H1 (cell line): ENCODE data around the gene CFAP221. TPM values are rescaled to one million over a fixed set of nuclear protein-coding genes. Genes with fewer than 3 reads are reported as not detected.

Experiments used
- FOSL1 ChIP-seq: IDR thresholded peaks from 2 replicates; pipeline ENCODE4 v1.6.1; 2011; ENCODE audit warnings: mild to moderate bottlenecking, low read depth, low read length, moderate library complexity; ENCODE audit not compliant: insufficient read depth
- SIX5 ChIP-seq: IDR thresholded peaks from 2 replicates; pipeline ENCODE4 v1.6.1; 2011; ENCODE audit warnings: mild to moderate bottlenecking, low read depth, low read length
- TBP ChIP-seq: IDR thresholded peaks from 2 replicates; pipeline ENCODE4 v1.6.1; 2011; ENCODE audit warnings: low read depth, low read length, improper control_type of control experiment
- polyA plus RNA-seq, 7 experiments: library from polyadenylated mRNA; depleted of rRNA in 3 of 7; stranded (reverse) in 5 of 7; unstranded in 2 of 7; fragments of >200 nt in 5 of 7; fragments of 200-250 nt in 2 of 7; gene quantifications; 1 replicate in 5 of 7; 2 replicates in 1 of 7; 4 replicates in 1 of 7; pipeline versions ENCODE4 v1.2.1 to v1.2.3, GENCODE V29; 2011 to 2013; ENCODE audit warnings: missing spikeins in 2 of 7, mixed read lengths in 2 of 7
- total RNA-seq: library from RNA; stranded (reverse); fragmentation: NEBNext Ultra II Directional; extraction: Animal tissue kit (Norgen Biotek cat#: 25700); gene quantifications from 2 replicates; pipeline ENCODE4 v1.2.1, GENCODE V29; 2021

Gene CFAP221
- total and polyA plus RNA-seq, 2 of the 8 experiments (the other 6 are each of a cell fraction or from before 2014, with no cell fraction given) = 0.14 to 0.71 TPM

DNA sequence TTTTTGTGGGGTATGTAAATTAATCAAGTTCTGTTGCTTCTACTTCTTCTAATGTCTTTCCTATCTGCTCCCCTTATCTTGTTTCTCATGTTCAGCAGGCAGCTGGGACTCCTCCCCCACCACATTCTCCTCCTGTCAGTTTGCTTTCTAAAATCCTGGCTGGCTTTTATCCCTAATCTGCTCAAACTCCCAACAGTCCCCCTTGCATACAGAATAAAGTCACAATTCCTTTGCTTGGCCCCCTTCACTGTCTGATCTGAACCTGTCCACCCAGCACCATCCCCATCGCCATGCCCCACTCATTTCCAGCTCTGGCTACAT lies 2.2 kb downstream of the CFAP221 start (continued):
- no peak for TF ChIP-seq SIX5
- no peak for TF ChIP-seq FOSL1
- TF ChIP-seq TBP = no peak
